ENCODE results near the gene MAMLD1. TPM values are rescaled to one million over a fixed set of nuclear protein-coding genes. Genes with fewer than 3 reads are reported as not detected.

Gene MAMLD1
- total RNA-seq, 4 donors from 2014 or later: 1.2 to 2.0 (median 1.6) TPM

GRCh38 chrX:150361777-150362351 lies 1.3 kb upstream of the MAMLD1 start:
- no peaks in the 10 kb centered on the region for H3K9me3 ChIP-seq
- ATAC-seq (no peak), DNase-seq (no peak)
- peaks cover 0 to 9% of the 10 kb centered on the region in 2 donors for H3K4me1 ChIP-seq
- in situ Hi-C loops (cut with MboI; ENCODE audit: low sequenced_read_pairs in 4 of 4): loop anchor here in 2 of 4 donors (25.0 kb wide), 1 partner anchor 400 kb away; no protein-coding TSS in a partner anchor
- intact Hi-C loops (cut with DNase I; ENCODE audit: low total_unique reads): loop anchor here (2.0 to 10.0 kb wide), 6 partner anchors 147 to 427 kb away; partner anchors contain the start of genes EOLA2, MTM1 and MTMR1
- no peaks in the 10 kb centered on the region for H3K36me3 ChIP-seq
- H3K27ac ChIP-seq: peak overlapping the region in 2 of 4 donors; percentile 79 to 87
- H3K4me3 ChIP-seq: peak overlapping the region; percentile 67 to 93 (median 71)
- TF ChIP-seq CTCF (IDR thresholded peaks at IDR 0.05 in 4 of 5, conservative IDR thresholded peaks at IDR 0.05 in 1 of 5): no peak
- no peak for TF ChIP-seq POLR2A (IDR thresholded peaks at IDR 0.05)
- H3K27me3 ChIP-seq: no peaks in the 10 kb centered on the region

GRCh38 chrX:150363561-150364346 lies 637 bp downstream of the MAMLD1 start:
- in situ Hi-C loops (cut with MboI; ENCODE audit: low sequenced_read_pairs in 4 of 4) (loop anchor here in 2 of 4 donors (25.0 kb wide), 1 partner anchor 401 kb away; no protein-coding TSS in a partner anchor), intact Hi-C loops (cut with DNase I; ENCODE audit: low total_unique reads) (loop anchor here (2.0 to 10.0 kb wide), 6 partner anchors 149 to 429 kb away; partner anchors contain the start of genes EOLA2, MTM1 and MTMR1)
- TF ChIP-seq POLR2A (IDR thresholded peaks at IDR 0.05): no peak
- TF ChIP-seq CTCF (IDR thresholded peaks at IDR 0.05 in 4 of 5, conservative IDR thresholded peaks at IDR 0.05 in 1 of 5): no peak
- Histone ChIP-seq H3K36me3 (no peaks in the 10 kb centered on the region), H3K4me1 (peaks cover 0 to 9% of the 10 kb centered on the region in 2 donors), H3K9me3 (no peaks in the 10 kb centered on the region), H3K27ac (peak overlapping the region; percentile 79 to 89 (median 85)), H3K4me3 (peak overlapping the region; percentile 67 to 93 (median 71)), H3K27me3 (no peaks in the 10 kb centered on the region)
- ATAC-seq: peak; percentile 12 to 35
- peak in 1 of 2 donors; percentile 19 for DNase-seq

- Histone ChIP-seq H3K27me3 (no peaks in the 10 kb centered on the region), H3K36me3 (no peaks in the 10 kb centered on the region), H3K4me1 (peaks cover 0 to 9% of the 10 kb centered on the region in 2 donors), H3K9me3 (no peaks in the 10 kb centered on the region), H3K4me3 (peak overlapping the region; percentile 67 to 93 (median 71)), H3K27ac (peak overlapping the region; percentile 79 to 89 (median 85))
- DNase-seq (no peak), ATAC-seq (peak in 1 of 2 donors; percentile 16)
- TF ChIP-seq CTCF (IDR thresholded peaks at IDR 0.05 in 4 of 5, conservative IDR thresholded peaks at IDR 0.05 in 1 of 5) (no peak), POLR2A (IDR thresholded peaks at IDR 0.05) (no peak)
- in situ Hi-C loops (cut with MboI; ENCODE audit: low sequenced_read_pairs in 4 of 4) (loop anchor here in 2 of 4 donors (25.0 kb wide), 1 partner anchor 402 kb away; no protein-coding TSS in a partner anchor), intact Hi-C loops (cut with DNase I; ENCODE audit: low total_unique reads) (loop anchor here (1.0 to 10.0 kb wide), 6 partner anchors 122 to 430 kb away; partner anchors contain the start of genes EOLA2 and MTMR1)
Measured at GRCh38 chrX:150364347-150365050, 1.4 kb downstream of the MAMLD1 start.

Data from gastrocnemius medialis (tissue), 4 donors.